ENCODE data around the gene TMEM263.

GRCh38 chr12:106964526-106964925 lies 8.8 kb downstream of the TMEM263 start:
- TF ChIP-seq CTCF (IDR thresholded peaks at IDR 0.05) (no peak), POLR2A (IDR thresholded peaks at IDR 0.05) (no peak)

Measured in right lobe of liver (tissue), 4 donors.